GM21390 (cell line): ENCODE data around the gene DMRT3.

Experiments
- ATAC-seq: cut with Tn5 transposase; IDR thresholded peaks from one replicate; pipeline ENCODE4 v1.9.1; 2021; ENCODE audit not compliant: unreplicated experiment

DMRT3 gene

GRCh38 chr9:970151-970996, 6.1 kb upstream of the DMRT3 start:
- ATAC-seq: no peak

- ATAC-seq: no peak
Observed at GRCh38 chr9:971901-972500, 4.5 kb upstream of the DMRT3 start.

GRCh38 chr9:972501-973294, 3.8 kb upstream of the DMRT3 start:
- no peak for ATAC-seq

- no peak for ATAC-seq
Observed at GRCh38 chr9:973295-973834, 3.1 kb upstream of the DMRT3 start.

- no peak for ATAC-seq
Observed at GRCh38 chr9:974031-974995, 2.1 kb upstream of the DMRT3 start.

GRCh38 chr9:974996-975739, 1.3 kb upstream of the DMRT3 start:
- ATAC-seq: no peak

- no peak for ATAC-seq
Observed at GRCh38 chr9:975740-976257, 656 bp upstream of the DMRT3 start.

GRCh38 chr9:976943-977837, 735 bp downstream of the DMRT3 start:
- no peak for ATAC-seq

GRCh38 chr9:977838-978830, 1.7 kb downstream of the DMRT3 start:
- no peak for ATAC-seq

- ATAC-seq: no peak
Observed at GRCh38 chr9:979983-980382, 3.5 kb downstream of the DMRT3 start.

- ATAC-seq: no peak
Observed at GRCh38 chr9:980640-981039, 4.2 kb downstream of the DMRT3 start.

- no peak for ATAC-seq
Observed at GRCh38 chr9:981491-981898, 5.0 kb downstream of the DMRT3 start.

GRCh38 chr9:982394-983230, 6.2 kb downstream of the DMRT3 start:
- ATAC-seq: no peak

GRCh38 chr9:994005-994404, 17.6 kb downstream of the DMRT3 start:
- peak; percentile 63 for ATAC-seq

GRCh38 chr9:995192-995591, 18.7 kb downstream of the DMRT3 start:
- no peak for ATAC-seq

- no peak for ATAC-seq
Observed at GRCh38 chr9:995781-996180, 19.3 kb downstream of the DMRT3 start.
